NCI-H69 (cell line): ENCODE data around the gene FOXO6.

Experiments
- DNase-seq: peaks from one replicate; lab custom pipeline; 2025; lab: John Stamatoyannopoulos, UW

The FOXO6 gene

GRCh38 chr1:41360786-41361494 lies at the start of gene FOXO6:
FOXO6 (plus strand) TSS chr1:41361434.
- peak; percentile 97 for DNase-seq

- no peak for DNase-seq
Measured at GRCh38 chr1:41312991-41313645, 48.1 kb upstream of the FOXO6 start.

GRCh38 chr1:41313661-41314131 lies 47.5 kb upstream of the FOXO6 start:
- DNase-seq = peak; percentile 40

DNA sequence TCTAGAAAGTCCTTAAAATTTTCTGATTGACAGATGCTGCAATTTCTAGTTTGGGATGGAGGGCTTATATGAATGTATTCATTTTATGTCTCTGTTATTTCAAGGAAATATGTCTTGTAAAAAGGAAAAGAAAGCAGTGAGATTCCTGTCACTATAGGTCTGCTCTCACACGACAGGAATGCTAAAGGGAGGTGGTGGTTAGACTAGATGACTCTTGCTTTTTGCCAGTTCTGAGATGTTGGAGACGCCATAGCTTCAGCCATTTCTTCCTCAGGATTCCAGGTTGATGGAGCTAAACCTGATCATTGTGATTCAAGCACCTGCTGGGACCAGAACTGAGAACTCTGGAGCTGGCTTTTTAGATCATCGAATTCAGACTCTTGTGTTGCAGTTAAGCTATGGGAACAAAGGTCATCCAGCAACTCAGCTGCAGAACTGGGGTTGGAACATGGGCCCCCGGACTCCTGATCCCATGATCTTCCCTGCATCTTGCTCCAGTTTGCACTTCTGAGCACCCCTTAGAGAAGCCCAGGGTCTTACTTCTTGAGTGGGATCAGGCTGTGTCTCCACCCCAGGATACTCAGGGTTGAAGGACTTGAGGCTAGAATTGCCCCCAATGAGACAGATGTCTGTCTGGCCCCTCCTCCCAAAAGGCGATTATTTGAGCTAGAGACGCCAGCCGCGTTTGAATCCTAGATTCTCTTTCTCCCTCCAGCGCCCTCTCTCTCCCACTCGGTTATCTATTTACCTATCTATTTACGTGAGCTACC lies 46.7 kb upstream of the FOXO6 start:
- peak; percentile 63 for DNase-seq

- peak; percentile 42 for DNase-seq
Measured at GRCh38 chr1:41315146-41315822, 46.0 kb upstream of the FOXO6 start.

- DNase-seq = no peak
Measured at GRCh38 chr1:41315871-41316270, 45.4 kb upstream of the FOXO6 start.

GRCh38 chr1:41317361-41317760 lies 43.9 kb upstream of the FOXO6 start:
- no peak for DNase-seq

GRCh38 chr1:41318135-41318534 lies 43.1 kb upstream of the FOXO6 start:
- no peak for DNase-seq

DNA sequence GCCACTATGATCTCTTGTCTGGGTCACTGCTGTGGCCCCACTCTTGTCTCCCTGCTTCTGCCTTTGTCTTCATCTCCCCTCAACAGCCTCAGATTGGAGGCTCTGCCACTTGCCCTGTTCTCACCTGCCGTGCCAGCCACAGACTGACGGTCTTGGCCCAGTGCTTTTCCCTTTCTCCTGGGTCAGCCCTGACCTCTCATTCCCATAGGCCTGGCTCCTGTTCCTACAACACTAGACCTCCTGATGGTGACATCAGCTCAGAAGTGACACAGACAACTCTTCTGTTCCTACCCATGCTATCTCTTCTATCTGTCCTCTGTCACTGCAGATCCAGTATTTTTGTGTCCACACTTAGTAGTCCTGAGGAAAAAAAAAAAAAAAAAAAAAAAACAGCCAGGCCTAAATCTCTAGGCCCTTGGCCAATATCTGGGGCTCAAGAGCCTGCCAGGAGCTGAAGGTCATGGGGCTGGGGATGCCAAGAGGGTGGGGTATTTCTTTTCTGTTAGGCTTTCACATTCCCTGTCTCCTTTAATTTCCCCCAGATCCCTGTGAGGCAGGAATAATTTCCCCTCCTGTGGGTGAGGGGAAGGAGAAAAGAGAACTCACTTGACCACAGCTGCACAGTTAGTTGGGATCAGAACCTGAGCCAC lies 42.0 kb upstream of the FOXO6 start:
- no peak for DNase-seq

DNA sequence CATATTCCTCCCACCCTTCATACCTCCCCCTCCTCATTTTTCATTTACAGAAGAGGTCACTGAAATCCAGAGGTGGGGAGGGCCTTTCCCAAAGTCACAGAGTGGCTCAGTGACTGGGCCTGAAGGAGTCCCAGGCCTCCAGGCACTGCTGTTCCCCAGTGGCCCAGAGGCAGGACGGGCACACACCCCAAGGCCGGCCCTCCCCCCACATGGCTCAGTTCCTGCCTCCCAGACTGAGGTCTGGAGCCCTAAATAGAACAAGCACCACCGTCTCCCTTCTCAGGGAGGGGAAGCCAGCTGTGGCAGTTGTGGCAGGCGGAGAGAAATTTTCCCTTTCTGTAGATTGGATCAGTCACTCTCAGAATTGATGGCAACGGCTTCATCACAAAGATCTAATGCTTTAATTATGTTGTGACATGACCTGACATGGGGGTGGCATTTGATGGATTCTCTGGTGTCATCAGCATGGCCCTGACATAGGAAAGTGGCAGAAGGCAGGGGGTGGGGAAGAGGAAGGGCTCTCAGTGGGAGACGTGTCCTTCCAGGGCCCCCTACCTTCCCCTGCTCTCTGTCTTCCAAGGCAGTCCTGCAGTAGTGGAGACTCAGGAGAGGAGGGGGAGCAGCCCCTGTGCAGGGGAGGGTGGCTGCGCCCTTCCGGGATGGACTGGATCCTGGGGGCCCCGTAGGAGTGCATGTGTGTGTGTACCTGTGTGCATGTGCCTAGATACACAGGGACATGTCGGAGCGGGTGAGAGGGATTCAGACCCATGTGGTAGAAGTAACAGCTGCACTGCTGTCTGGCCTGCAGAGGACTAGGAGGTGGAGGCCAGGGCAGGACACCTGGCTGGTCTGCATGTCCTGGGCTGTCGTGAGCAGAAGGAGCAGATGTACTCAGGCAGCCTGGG lies 41.2 kb upstream of the FOXO6 start:
- DNase-seq = peak; percentile 38

GRCh38 chr1:41320895-41321676 lies 40.1 kb upstream of the FOXO6 start:
- DNase-seq = no peak

DNA sequence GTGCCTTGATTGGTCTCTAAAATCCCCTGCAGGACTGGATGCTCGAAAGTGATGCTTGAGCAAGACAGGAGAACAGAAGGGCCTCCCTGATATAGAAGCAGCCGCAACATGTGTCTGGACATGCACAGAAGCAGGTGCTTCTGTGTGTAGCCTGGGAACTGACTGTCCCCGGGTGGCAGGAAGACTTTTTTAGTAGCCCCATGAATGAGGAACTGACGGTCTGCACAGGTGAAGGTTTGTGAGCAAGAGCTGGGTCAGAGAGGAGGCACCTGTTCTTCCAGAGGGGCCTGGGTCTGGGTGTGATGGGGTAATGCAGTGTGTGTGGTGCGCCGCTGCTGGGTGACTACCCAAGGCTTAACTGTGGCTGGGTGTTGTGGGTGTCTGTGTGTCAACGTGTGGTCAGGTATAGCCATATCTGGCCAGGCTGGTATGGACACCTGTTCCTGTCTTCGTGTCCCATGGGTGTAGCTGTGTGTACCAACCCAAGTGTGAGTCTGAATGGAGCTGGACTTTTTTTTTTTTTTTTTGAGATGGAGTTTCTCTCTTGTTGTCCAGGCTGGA lies 39.1 kb upstream of the FOXO6 start:
- no peak for DNase-seq

DNA sequence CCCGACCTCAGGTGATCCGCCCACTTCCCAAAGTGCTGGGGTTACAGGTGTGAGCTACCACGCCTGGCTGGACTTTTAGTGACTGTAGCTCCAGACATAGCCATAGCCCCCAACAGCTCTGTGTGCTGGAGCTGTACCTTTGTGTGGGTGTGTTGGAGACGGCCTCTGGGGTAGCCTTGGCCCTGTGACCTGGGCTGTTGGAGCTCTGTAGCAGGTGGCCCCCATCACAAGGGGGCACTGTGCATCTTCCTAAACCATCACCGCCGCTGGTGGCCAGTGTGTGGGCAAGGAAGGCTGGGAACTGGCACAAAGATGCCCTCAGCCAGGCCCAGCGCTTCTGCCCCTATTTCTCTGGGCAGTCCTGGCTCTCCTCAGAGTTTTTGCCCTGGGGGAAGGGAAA lies 38.4 kb upstream of the FOXO6 start:
- DNase-seq = peak; percentile 63

- DNase-seq = no peak
Measured at GRCh38 chr1:41323243-41323642, 38.0 kb upstream of the FOXO6 start.

DNA sequence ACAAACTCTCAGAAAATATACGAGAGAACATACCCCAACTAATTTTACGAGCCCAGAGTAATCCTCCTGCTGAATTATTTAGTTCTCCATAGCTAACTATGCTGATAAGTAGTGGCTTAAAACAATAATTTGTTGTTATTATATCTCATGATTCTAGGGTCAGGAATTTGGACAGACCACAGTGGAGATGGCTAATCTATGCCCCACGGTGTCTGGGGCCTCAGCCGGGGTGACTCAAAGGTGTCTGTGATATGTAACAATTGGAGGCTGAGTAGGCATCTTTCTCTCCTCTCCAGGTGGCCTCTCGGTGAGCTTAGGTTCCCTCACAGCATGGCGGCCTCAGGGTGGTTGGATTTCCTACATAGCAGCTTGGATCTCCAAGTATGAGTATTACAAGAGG lies 35.4 kb upstream of the FOXO6 start:
- DNase-seq = no peak

GRCh38 chr1:41327383-41327999 lies 33.7 kb upstream of the FOXO6 start:
- DNase-seq = no peak

- DNase-seq = no peak
Measured at GRCh38 chr1:41328001-41328615, 33.1 kb upstream of the FOXO6 start.

DNA sequence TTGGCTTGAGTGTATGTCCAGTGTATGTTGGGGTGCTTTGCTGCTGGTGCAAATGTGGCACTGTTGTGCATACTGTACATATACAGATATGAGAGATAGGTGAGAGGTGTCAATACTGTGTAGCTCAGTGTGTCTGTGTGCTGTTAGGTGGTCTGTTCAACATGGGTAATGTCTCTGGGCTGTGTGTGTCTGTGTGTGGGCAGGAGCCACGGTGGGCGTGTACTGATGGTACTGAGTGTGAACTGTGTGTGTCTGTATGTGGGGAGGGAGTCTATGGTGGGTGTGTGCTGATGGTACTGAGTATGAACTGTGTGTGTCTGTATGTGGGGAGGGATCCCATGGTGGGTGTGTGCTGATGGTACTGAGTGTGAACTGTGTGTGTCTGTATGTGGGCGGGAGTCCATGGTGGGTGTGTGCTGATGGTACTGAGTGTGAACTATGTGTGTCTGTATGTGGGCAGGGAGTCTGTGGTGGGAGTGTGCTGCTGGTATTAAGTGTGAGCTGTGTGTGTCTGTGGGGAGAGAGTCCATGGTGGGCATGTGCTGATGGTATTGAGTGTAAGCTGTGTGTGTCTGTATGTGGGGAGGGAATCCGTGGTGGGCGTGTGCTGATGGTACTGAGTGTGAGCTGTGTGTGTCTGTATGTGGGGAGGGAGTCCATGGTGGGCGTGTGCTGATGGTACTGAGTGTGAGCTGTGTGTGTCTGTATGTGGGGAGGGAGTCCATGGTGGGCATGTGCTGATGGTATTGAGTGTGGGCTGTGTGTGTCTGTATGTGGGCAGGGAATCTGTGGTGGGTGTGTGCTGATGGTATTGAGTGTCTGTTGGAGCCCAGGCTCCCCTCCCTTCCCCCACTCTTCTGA lies 32.2 kb upstream of the FOXO6 start:
- DNase-seq = no peak
